ENCODE measurements around the gene YLPM1. TPM values are rescaled to one million over a fixed set of nuclear protein-coding genes. Genes with fewer than 3 reads are reported as not detected.

YLPM1 gene
- total and polyA plus RNA-seq, 2 donors (not counting 3 experiments of a cell fraction or from before 2014, with no cell fraction given) = 14.9 to 85.7 TPM

DNA sequence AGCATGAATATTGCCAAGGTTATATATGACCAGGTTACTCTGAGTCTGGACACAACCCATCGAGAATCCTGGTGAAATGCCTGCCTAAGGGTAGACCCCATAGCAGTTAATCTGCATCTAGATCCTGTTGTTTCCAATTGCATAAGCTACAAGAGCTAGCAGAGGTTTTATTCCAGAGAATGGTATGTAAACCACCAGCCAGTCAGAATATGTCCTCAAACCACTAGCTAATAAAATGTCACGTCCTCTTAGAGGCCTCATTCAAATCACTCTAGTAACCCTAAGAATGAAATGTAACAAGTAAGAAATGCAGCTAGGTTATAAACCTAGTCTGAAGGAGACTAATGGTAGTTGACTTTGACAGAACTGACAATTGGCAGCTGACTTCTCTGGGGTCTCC lies 9.0 kb upstream of the YLPM1 start:
- H3K27ac ChIP-seq (ENCODE audit: insufficient read depth, low read depth, low read length) = no peak overlapping the region
- ChIA-PET CTCF (no interaction called here), POLR2A (no interaction called here)
- no peaks in the 10 kb centered on the region for H3K9me1 ChIP-seq (replicated peaks; ENCODE audit: control insufficient read depth, extremely low read depth, insufficient read depth, low read length)
- H3K4me3 ChIP-seq (replicated peaks in 1 of 3; ENCODE audit: insufficient read depth in 1 of 3, low read depth in 1 of 3, low read length in 3 of 3) = no peak overlapping the region
- BruUV-seq (replicated peaks) = no TSS peak
- no peak overlapping the region for H3K9ac ChIP-seq (replicated peaks; ENCODE audit: extremely low read depth, insufficient read depth, low read length)
- TF ChIP-seq JUN (IDR thresholded peaks at IDR 0.05; ENCODE audit: borderline replicate concordance, insufficient read depth, insufficient read length, low read depth) = no peak
- TF ChIP-seq POLR2A (IDR thresholded peaks at IDR 0.05; ENCODE audit: low read depth, low read length) = no peak
- TF ChIP-seq, protein P1, sequence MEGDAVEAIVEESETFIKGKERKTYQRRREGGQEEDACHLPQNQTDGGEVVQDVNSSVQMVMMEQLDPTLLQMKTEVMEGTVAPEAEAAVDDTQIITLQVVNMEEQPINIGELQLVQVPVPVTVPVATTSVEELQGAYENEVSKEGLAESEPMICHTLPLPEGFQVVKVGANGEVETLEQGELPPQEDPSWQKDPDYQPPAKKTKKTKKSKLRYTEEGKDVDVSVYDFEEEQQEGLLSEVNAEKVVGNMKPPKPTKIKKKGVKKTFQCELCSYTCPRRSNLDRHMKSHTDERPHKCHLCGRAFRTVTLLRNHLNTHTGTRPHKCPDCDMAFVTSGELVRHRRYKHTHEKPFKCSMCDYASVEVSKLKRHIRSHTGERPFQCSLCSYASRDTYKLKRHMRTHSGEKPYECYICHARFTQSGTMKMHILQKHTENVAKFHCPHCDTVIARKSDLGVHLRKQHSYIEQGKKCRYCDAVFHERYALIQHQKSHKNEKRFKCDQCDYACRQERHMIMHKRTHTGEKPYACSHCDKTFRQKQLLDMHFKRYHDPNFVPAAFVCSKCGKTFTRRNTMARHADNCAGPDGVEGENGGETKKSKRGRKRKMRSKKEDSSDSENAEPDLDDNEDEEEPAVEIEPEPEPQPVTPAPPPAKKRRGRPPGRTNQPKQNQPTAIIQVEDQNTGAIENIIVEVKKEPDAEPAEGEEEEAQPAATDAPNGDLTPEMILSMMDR (IDR thresholded peaks at IDR 0.05; ENCODE audit: extremely low read depth in 1 of 2, insufficient read depth in 1 of 2, low read depth in 1 of 2, low read length in 2 of 2) = no peak
- no peak for TF ChIP-seq MYC (IDR thresholded peaks at IDR 0.05; ENCODE audit: low read depth, low read length)
- TF ChIP-seq, protein P2, sequence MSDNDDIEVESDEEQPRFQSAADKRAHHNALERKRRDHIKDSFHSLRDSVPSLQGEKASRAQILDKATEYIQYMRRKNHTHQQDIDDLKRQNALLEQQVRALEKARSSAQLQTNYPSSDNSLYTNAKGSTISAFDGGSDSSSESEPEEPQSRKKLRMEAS (IDR thresholded peaks at IDR 0.05; ENCODE audit: insufficient read depth, insufficient read length) = no peak
- TF ChIP-seq EZH2 (IDR thresholded peaks at IDR 0.05; ENCODE audit: borderline replicate concordance, low read depth, low read length, severe bottlenecking) = no peak
- TF ChIP-seq GATA2 (IDR thresholded peaks at IDR 0.05; ENCODE audit: insufficient read depth, insufficient read length, low read depth, low read length) = no peak
- no peak for TF ChIP-seq FOS (IDR thresholded peaks at IDR 0.05; ENCODE audit: borderline replicate concordance, insufficient read depth, low read length)
- TF ChIP-seq POLR2AphosphoS5 (IDR thresholded peaks at IDR 0.05; ENCODE audit: insufficient read depth, low read depth, low read length) = no peak
- H3K79me2 ChIP-seq (ENCODE audit: control insufficient read depth, insufficient read depth, low read length) = no peaks in the 10 kb centered on the region
- intact Hi-C loops (cut with micrococcal nuclease) = no loop called here
- H3K27me3 ChIP-seq (ENCODE audit: control insufficient read depth in 2 of 2, insufficient read depth in 2 of 2, low read length in 2 of 2) = no peaks in the 10 kb centered on the region
- DNase-seq (ENCODE audit: low read depth, low spot score) = no peak
- no peak overlapping the region for H3K4me2 ChIP-seq (ENCODE audit: insufficient read depth, low read length)
- no peaks in the 10 kb centered on the region for H3K36me3 ChIP-seq (ENCODE audit: control insufficient read depth in 2 of 2, extremely low read depth in 1 of 2, insufficient read depth in 2 of 2, low read length in 2 of 2)
- H4K20me1 ChIP-seq (replicated peaks; ENCODE audit: control insufficient read depth, extremely low read depth, insufficient read depth, low read length) = no peaks in the 10 kb centered on the region
- no peak for FAIRE-seq
- dilution Hi-C loops (cut with MboI; ENCODE audit: extremely low pct_ligation_motif_present, low sequenced_read_pairs) = no loop called here
- H3K4me1 ChIP-seq (ENCODE audit: control insufficient read depth, extremely low read depth, insufficient read depth, low read length) = no peaks in the 10 kb centered on the region
- no peaks in the 10 kb centered on the region for H3K9me3 ChIP-seq (replicated peaks; ENCODE audit: control insufficient read depth, insufficient read depth, low read length)
- no peak overlapping the region for H2AFZ ChIP-seq (ENCODE audit: low read depth, low read length)
